ENCODE measurements around the gene PRR5L.

The PRR5L gene

GRCh38 chr11:36431429-36432092, 135.5 kb downstream of the PRR5L start:
- no peak overlapping the region for H3K27ac ChIP-seq (ENCODE audit: insufficient read depth, low read depth, low read length, poor library complexity, severe bottlenecking)
- H3K4me1 ChIP-seq (ENCODE audit: control insufficient read depth, insufficient read depth, low read length): no peaks in the 10 kb centered on the region
- no peaks in the 10 kb centered on the region for H3K9me3 ChIP-seq (ENCODE audit: control insufficient read depth, low read length)
- H3K27me3 ChIP-seq (ENCODE audit: control insufficient read depth, insufficient read depth, low read length, poor library complexity, severe bottlenecking): no peaks in the 10 kb centered on the region
- WGBS, 2 experiments: 89 to 91% methylated on average over 11 of the region's 11 CpGs
- H3K4me3 ChIP-seq (ENCODE audit: insufficient read depth, low read depth, low read length): no peak overlapping the region
- H3K36me3 ChIP-seq (ENCODE audit: control insufficient read depth, insufficient read depth, low read length): peaks cover 18% of the 10 kb centered on the region

GRCh38 chr11:36432093-36432469, 136.0 kb downstream of the PRR5L start:
- no peak overlapping the region for H3K4me3 ChIP-seq (ENCODE audit: insufficient read depth, low read depth, low read length)
- H3K27ac ChIP-seq (ENCODE audit: insufficient read depth, low read depth, low read length, poor library complexity, severe bottlenecking): no peak overlapping the region

DNA sequence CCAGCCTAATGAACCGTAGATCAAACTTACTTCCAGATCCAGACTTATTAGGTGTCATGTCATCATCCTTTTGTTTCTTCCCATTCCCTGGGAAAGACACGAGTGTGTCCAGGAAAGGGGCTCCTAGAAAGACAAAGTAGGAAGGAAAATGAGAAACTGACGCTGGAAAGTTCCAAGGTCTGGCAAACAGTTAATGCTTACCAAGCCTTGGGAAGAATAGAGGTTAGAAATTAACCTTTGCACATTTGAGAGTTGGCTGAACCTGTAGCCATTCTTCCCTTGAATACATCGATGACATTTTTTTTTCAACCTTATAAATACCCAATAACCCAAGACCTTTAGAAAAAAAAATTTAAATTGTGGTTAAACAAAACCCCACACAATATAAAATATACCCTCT, 136.7 kb downstream of the PRR5L start:
- Histone ChIP-seq H3K4me3 (ENCODE audit: insufficient read depth, low read depth, low read length) (no peak overlapping the region), H3K27ac (ENCODE audit: insufficient read depth, low read depth, low read length, poor library complexity, severe bottlenecking) (no peak overlapping the region), H3K36me3 (ENCODE audit: control insufficient read depth, insufficient read depth, low read length) (peaks cover 18% of the 10 kb centered on the region), H3K4me1 (ENCODE audit: control insufficient read depth, insufficient read depth, low read length) (no peaks in the 10 kb centered on the region), H3K9me3 (ENCODE audit: control insufficient read depth, low read length) (no peaks in the 10 kb centered on the region), H3K27me3 (ENCODE audit: control insufficient read depth, insufficient read depth, low read length, poor library complexity, severe bottlenecking) (no peaks in the 10 kb centered on the region)
- 93 to 97% methylated on average over 3 to 4 of the region's 4 CpGs for WGBS, 2 experiments

More at GRCh38 chr11:36432093-36432469, 136.0 kb downstream of the PRR5L start:
- Histone ChIP-seq H3K9me3 (ENCODE audit: control insufficient read depth, low read length) (no peaks in the 10 kb centered on the region), H3K36me3 (ENCODE audit: control insufficient read depth, insufficient read depth, low read length) (peaks cover 18% of the 10 kb centered on the region), H3K4me1 (ENCODE audit: control insufficient read depth, insufficient read depth, low read length) (no peaks in the 10 kb centered on the region), H3K27me3 (ENCODE audit: control insufficient read depth, insufficient read depth, low read length, poor library complexity, severe bottlenecking) (no peaks in the 10 kb centered on the region)
- WGBS, 2 experiments: 92 to 95% methylated on average over 2 of the region's 2 CpGs

DNA sequence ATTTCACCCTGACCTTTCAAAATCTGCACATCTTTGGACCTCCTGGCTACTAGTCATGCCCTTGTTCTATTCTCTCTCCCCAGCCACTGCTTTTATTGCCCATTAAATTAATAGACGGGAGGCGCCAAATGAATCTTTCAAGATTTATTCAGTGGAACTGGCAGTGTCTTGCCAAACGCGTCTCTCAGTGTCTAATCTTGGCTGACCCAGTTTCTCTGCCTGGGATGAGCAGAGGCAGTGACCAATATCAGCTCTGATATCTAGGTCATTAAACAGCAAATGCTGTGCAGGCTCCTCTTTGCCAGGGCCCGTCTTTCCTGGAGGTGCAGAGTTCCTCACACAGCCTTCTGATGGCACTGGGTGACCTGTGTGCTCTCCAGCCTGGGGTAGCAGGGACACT, 140.0 kb downstream of the PRR5L start:
- Histone ChIP-seq H3K9me3 (ENCODE audit: control insufficient read depth, low read length) (no peaks in the 10 kb centered on the region), H3K4me3 (ENCODE audit: insufficient read depth, low read depth, low read length) (no peak overlapping the region), H3K36me3 (ENCODE audit: control insufficient read depth, insufficient read depth, low read length) (peaks cover 30% of the 10 kb centered on the region), H3K27ac (ENCODE audit: insufficient read depth, low read depth, low read length, poor library complexity, severe bottlenecking) (no peak overlapping the region), H3K27me3 (ENCODE audit: control insufficient read depth, insufficient read depth, low read length, poor library complexity, severe bottlenecking) (no peaks in the 10 kb centered on the region), H3K4me1 (ENCODE audit: control insufficient read depth, insufficient read depth, low read length) (no peaks in the 10 kb centered on the region)
- 95 to 96% methylated on average over 5 of the region's 5 CpGs for WGBS, 2 experiments

DNA sequence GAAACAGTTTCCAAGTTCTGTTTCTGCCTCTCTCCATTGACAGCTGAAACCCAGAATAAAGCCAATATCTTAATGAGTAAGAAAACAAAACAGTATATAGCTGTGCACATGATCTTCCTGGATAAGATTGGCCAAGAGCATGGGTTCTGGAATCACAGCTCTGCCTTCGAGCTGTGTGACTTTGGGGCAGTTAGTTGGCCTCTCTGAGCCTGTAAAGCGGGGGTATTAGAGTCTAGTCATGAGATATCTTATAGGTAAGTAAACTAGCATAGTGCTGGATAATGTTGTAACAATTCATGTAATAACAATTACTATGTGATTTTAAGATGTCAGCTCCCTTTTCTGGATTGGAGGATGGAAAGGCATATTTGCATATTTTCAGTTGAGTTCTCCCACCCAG, 140.5 kb downstream of the PRR5L start:
- no peak overlapping the region for H3K27ac ChIP-seq (ENCODE audit: insufficient read depth, low read depth, low read length, poor library complexity, severe bottlenecking)
- WGBS, 2 experiments: 90 to 100% methylated on average over 2 of the region's 2 CpGs
- H3K4me3 ChIP-seq (ENCODE audit: insufficient read depth, low read depth, low read length): no peak overlapping the region
- no peaks in the 10 kb centered on the region for H3K9me3 ChIP-seq (ENCODE audit: control insufficient read depth, low read length)
- peaks cover 30% of the 10 kb centered on the region for H3K36me3 ChIP-seq (ENCODE audit: control insufficient read depth, insufficient read depth, low read length)
- no peaks in the 10 kb centered on the region for H3K27me3 ChIP-seq (ENCODE audit: control insufficient read depth, insufficient read depth, low read length, poor library complexity, severe bottlenecking)
- no peaks in the 10 kb centered on the region for H3K4me1 ChIP-seq (ENCODE audit: control insufficient read depth, insufficient read depth, low read length)

- peaks cover 24% of the 10 kb centered on the region for H3K36me3 ChIP-seq (ENCODE audit: control insufficient read depth, insufficient read depth, low read length)
- no peak overlapping the region for H3K4me3 ChIP-seq (ENCODE audit: insufficient read depth, low read depth, low read length)
- H3K27me3 ChIP-seq (ENCODE audit: control insufficient read depth, insufficient read depth, low read length, poor library complexity, severe bottlenecking): no peaks in the 10 kb centered on the region
- 97 to 98% methylated on average over 3 of the region's 3 CpGs for WGBS, 2 experiments
- no peak overlapping the region for H3K27ac ChIP-seq (ENCODE audit: insufficient read depth, low read depth, low read length, poor library complexity, severe bottlenecking)
- no peaks in the 10 kb centered on the region for H3K4me1 ChIP-seq (ENCODE audit: control insufficient read depth, insufficient read depth, low read length)
- H3K9me3 ChIP-seq (ENCODE audit: control insufficient read depth, low read length): no peaks in the 10 kb centered on the region
Observed at GRCh38 chr11:36437413-36437812, 141.3 kb downstream of the PRR5L start.

- WGBS, 2 experiments: 94 to 98% methylated on average over 4 to 5 of the region's 5 CpGs
Observed at GRCh38 chr11:36438126-36438525, 142.0 kb downstream of the PRR5L start.

GRCh38 chr11:36441610-36442208, 145.6 kb downstream of the PRR5L start:
- H3K27ac ChIP-seq (ENCODE audit: insufficient read depth, low read depth, low read length, poor library complexity, severe bottlenecking): no peak overlapping the region
- no peaks in the 10 kb centered on the region for H3K9me3 ChIP-seq (ENCODE audit: control insufficient read depth, low read length)
- H3K36me3 ChIP-seq (ENCODE audit: control insufficient read depth, insufficient read depth, low read length): peaks cover 12% of the 10 kb centered on the region
- H3K4me3 ChIP-seq (ENCODE audit: insufficient read depth, low read depth, low read length): no peak overlapping the region
- no peaks in the 10 kb centered on the region for H3K27me3 ChIP-seq (ENCODE audit: control insufficient read depth, insufficient read depth, low read length, poor library complexity, severe bottlenecking)
- 89 to 92% methylated on average over 2 of the region's 2 CpGs for WGBS, 2 experiments
- H3K4me1 ChIP-seq (ENCODE audit: control insufficient read depth, insufficient read depth, low read length): no peaks in the 10 kb centered on the region

More at GRCh38 chr11:36438126-36438525, 142.0 kb downstream of the PRR5L start:
- Histone ChIP-seq H3K36me3 (ENCODE audit: control insufficient read depth, insufficient read depth, low read length) (peaks cover 22% of the 10 kb centered on the region), H3K27me3 (ENCODE audit: control insufficient read depth, insufficient read depth, low read length, poor library complexity, severe bottlenecking) (no peaks in the 10 kb centered on the region), H3K4me3 (ENCODE audit: insufficient read depth, low read depth, low read length) (no peak overlapping the region), H3K9me3 (ENCODE audit: control insufficient read depth, low read length) (no peaks in the 10 kb centered on the region), H3K27ac (ENCODE audit: insufficient read depth, low read depth, low read length, poor library complexity, severe bottlenecking) (no peak overlapping the region), H3K4me1 (ENCODE audit: control insufficient read depth, insufficient read depth, low read length) (no peaks in the 10 kb centered on the region)

GRCh38 chr11:36443661-36444060, 147.6 kb downstream of the PRR5L start:
- Histone ChIP-seq H3K4me3 (ENCODE audit: insufficient read depth, low read depth, low read length) (no peak overlapping the region), H3K36me3 (ENCODE audit: control insufficient read depth, insufficient read depth, low read length) (peaks cover 7% of the 10 kb centered on the region), H3K27me3 (ENCODE audit: control insufficient read depth, insufficient read depth, low read length, poor library complexity, severe bottlenecking) (no peaks in the 10 kb centered on the region), H3K4me1 (ENCODE audit: control insufficient read depth, insufficient read depth, low read length) (peaks cover 11% of the 10 kb centered on the region), H3K9me3 (ENCODE audit: control insufficient read depth, low read length) (no peaks in the 10 kb centered on the region), H3K27ac (ENCODE audit: insufficient read depth, low read depth, low read length, poor library complexity, severe bottlenecking) (no peak overlapping the region)
- WGBS, 2 experiments: 95 to 96% methylated on average over 2 of the region's 2 CpGs

DNA sequence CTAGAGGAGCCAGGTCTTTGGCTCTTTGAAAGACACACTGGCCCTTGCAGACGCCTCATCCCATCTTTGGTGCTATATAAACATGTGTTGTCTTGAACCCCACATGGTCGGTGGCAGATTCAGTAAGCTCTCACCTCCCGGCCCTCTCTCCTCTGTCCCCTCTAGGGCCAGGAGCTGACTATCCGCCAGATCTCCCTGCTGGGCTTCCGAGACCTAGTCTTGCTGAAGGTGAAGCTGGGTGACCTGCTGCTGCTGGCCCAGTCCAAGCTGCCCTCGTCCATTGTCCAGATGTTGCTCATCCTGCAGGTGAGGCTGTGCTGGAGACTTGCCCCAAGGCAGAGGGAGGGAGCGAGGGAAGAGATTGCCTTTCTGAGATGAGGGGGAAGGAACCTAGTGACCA, 150.0 kb downstream of the PRR5L start:
- 94 to 95% methylated on average over 7 of the region's 7 CpGs for WGBS, 2 experiments
- peaks cover 7% of the 10 kb centered on the region for H3K36me3 ChIP-seq (ENCODE audit: control insufficient read depth, insufficient read depth, low read length)

More for the DNA sequence above, 150.0 kb downstream of the PRR5L start:
- H3K4me1 ChIP-seq (ENCODE audit: control insufficient read depth, insufficient read depth, low read length): peaks cover 15% of the 10 kb centered on the region
- H3K27ac ChIP-seq (ENCODE audit: insufficient read depth, low read depth, low read length, poor library complexity, severe bottlenecking): no peak overlapping the region
- no peaks in the 10 kb centered on the region for H3K27me3 ChIP-seq (ENCODE audit: control insufficient read depth, insufficient read depth, low read length, poor library complexity, severe bottlenecking)
- no peak overlapping the region for H3K4me3 ChIP-seq (ENCODE audit: insufficient read depth, low read depth, low read length)
- H3K9me3 ChIP-seq (ENCODE audit: control insufficient read depth, low read length): no peaks in the 10 kb centered on the region
